GM23338 (cell line): ENCODE results near the gene CDH23. TPM values are rescaled to one million over a fixed set of nuclear protein-coding genes. Genes with fewer than 3 reads are reported as not detected.

Experiments used
- ATAC-seq: fragments of 200-7000 bp; cut with Tn5 transposase; 3 replicates; pipeline ENCODE4 v1.9.1; 2020
- DNase-seq: peaks from one replicate; pipeline ENCODE4 v3.0.0-alpha.2; 2015; ENCODE audit warnings: low spot score
- H2AFZ ChIP-seq: fragments of 200-600 bp; sonication (generic); 2 replicates; pipeline ENCODE4 v1.8.0; 2016; ENCODE audit warnings: antibody characterized with exemption, mild to moderate bottlenecking, moderate library complexity
- H3F3A ChIP-seq: fragments of 200-600 bp; sonication (generic); replicated peaks from 2 replicates; pipeline ENCODE4 v1.8.0; 2017; ENCODE audit warnings: antibody characterized with exemption, mixed run types, low read depth
- H3K27ac ChIP-seq: fragments of 200-600 bp; sonication (generic); 2 replicates; pipeline ENCODE4 v1.6.1; 2016; ENCODE audit warnings: low read depth
- H3K27me3 ChIP-seq: fragments of 200-600 bp; sonication (generic); 2 replicates; pipeline ENCODE4 v1.8.0; 2016; ENCODE audit warnings: mild to moderate bottlenecking, mixed run types, moderate library complexity; ENCODE audit not compliant: insufficient read depth
- H3K36me3 ChIP-seq: fragments of 200-600 bp; sonication (generic); 2 replicates; pipeline ENCODE4 v1.8.0; 2016; ENCODE audit warnings: mild to moderate bottlenecking; ENCODE audit not compliant: insufficient read depth
- H3K4me1 ChIP-seq: fragments of 200-600 bp; sonication (generic); 2 replicates; pipeline ENCODE4 v1.8.0; 2016; ENCODE audit warnings: mild to moderate bottlenecking, moderate library complexity; ENCODE audit not compliant: insufficient read depth
- H3K4me2 ChIP-seq: fragments of 200-600 bp; sonication (generic); 2 replicates; pipeline ENCODE4 v1.7.1; 2017; ENCODE audit warnings: mixed run types
- H3K4me3 ChIP-seq: fragments of 200-600 bp; sonication (generic); 2 replicates; pipeline ENCODE4 v1.6.1; 2016; ENCODE audit warnings: mixed run types
- H3K79me2 ChIP-seq: fragments of 200-600 bp; sonication (generic); replicated peaks from 2 replicates; pipeline ENCODE4 v1.8.0; 2017; ENCODE audit warnings: mild to moderate bottlenecking; ENCODE audit not compliant: insufficient read depth
- H3K9me2 ChIP-seq: fragments of 200-600 bp; sonication (generic); 2 replicates; pipeline ENCODE4 v1.8.0; 2017; ENCODE audit not compliant: insufficient read depth
- H4K20me1 ChIP-seq: fragments of 200-600 bp; sonication (generic); replicated peaks from 2 replicates; pipeline ENCODE4 v1.8.0; 2017; ENCODE audit warnings: mild to moderate bottlenecking; ENCODE audit not compliant: insufficient read depth
- H3K27ac Mint-ChIP-seq: 2 replicates; pipeline ENCODE4 v1.8.0; 2020; ENCODE audit warnings: inconsistent platforms, mild to moderate bottlenecking, moderate library complexity, mixed read lengths
- H3K27me3 Mint-ChIP-seq: 3 replicates; pipeline ENCODE4 v1.8.0; 2022; ENCODE audit warnings: low read depth, mild to moderate bottlenecking, moderate library complexity, mixed read lengths, inconsistent platforms; ENCODE audit not compliant: insufficient read depth, poor library complexity
- H3K36me3 Mint-ChIP-seq: 3 replicates; pipeline ENCODE4 v1.8.0; 2021; ENCODE audit warnings: low read depth, mild to moderate bottlenecking, inconsistent platforms, moderate library complexity, mixed read lengths
- H3K4me1 Mint-ChIP-seq: 3 replicates; pipeline ENCODE4 v1.8.0; 2020; ENCODE audit warnings: mild to moderate bottlenecking, inconsistent platforms, mixed read lengths
- H3K4me3 Mint-ChIP-seq: 3 replicates; pipeline ENCODE4 v1.8.0; 2021; ENCODE audit warnings: moderate library complexity, mild to moderate bottlenecking, inconsistent platforms, mixed read lengths
- H3K9me3 Mint-ChIP-seq: 3 replicates; pipeline ENCODE4 v1.8.0; 2020; ENCODE audit warnings: moderate library complexity, mild to moderate bottlenecking, inconsistent platforms, mixed read lengths
- CREB1 ChIP-seq: fragments of 250-450 bp; sonication (Bioruptor Pico); IDR thresholded peaks from 2 replicates; pipeline ENCODE4 v1.5.0; 2020; ENCODE audit warnings: low read depth, mild to moderate bottlenecking, moderate library complexity
- EZH2 ChIP-seq: fragments of 200-600 bp; sonication (generic); IDR thresholded peaks from one replicate; pipeline ENCODE4 v1.8.0; 2017; ENCODE audit warnings: antibody characterized with exemption, mild to moderate bottlenecking, low read depth; ENCODE audit not compliant: unreplicated experiment
- EZH2phosphoT487 ChIP-seq: fragments of 200-600 bp; sonication (generic); IDR thresholded peaks from one replicate; pipeline ENCODE4 v1.8.1; 2018; ENCODE audit warnings: antibody characterized with exemption; ENCODE audit not compliant: unreplicated experiment
- JUNB ChIP-seq: IDR thresholded peaks from one replicate; pipeline ENCODE4 v1.6.1; 2016; ENCODE audit warnings: antibody characterized with exemption; ENCODE audit not compliant: unreplicated experiment
- NANOG ChIP-seq: IDR thresholded peaks from 2 replicates; pipeline ENCODE4 v1.6.1; 2016; ENCODE audit warnings: antibody characterized with exemption, borderline replicate concordance
- POLR2AphosphoS5 ChIP-seq: IDR thresholded peaks from 2 replicates; pipeline ENCODE4 v1.6.1; 2016; ENCODE audit warnings: antibody characterized with exemption, low read depth
- ZNF114 ChIP-seq: fragments of 250-450 bp; sonication (Bioruptor Pico); IDR thresholded peaks from 2 replicates; pipeline ENCODE4 v1.5.0; 2020; ENCODE audit warnings: mild to moderate bottlenecking, moderate library complexity
- ZNF331 ChIP-seq: fragments of 250-450 bp; sonication (Bioruptor Pico); IDR thresholded peaks from 2 replicates; pipeline ENCODE4 v1.5.0; 2020; ENCODE audit warnings: low read depth, mild to moderate bottlenecking, moderate library complexity
- ZNF462 ChIP-seq: fragments of 250-450 bp; sonication (Bioruptor Pico); IDR thresholded peaks from 2 replicates; pipeline ENCODE4 v1.5.0; 2020; ENCODE audit warnings: mild to moderate bottlenecking, moderate library complexity
- polyA plus RNA-seq: library from polyadenylated mRNA; unstranded; fragments of >200 nt; fragmentation: Nextera tagmentation; extraction: Ambion mirVana; gene quantifications from 2 replicates; pipeline ENCODE4 v1.2.1, GENCODE V29; 2016
- total RNA-seq: library from RNA; depleted of rRNA; stranded (reverse); fragments of >200 nt; shearing (Covaris generic); gene quantifications from 2 replicates; pipeline ENCODE4 v1.2.3, GENCODE V29; 2014
- TF ChIP-seq, protein P1 (sequence below): IDR thresholded peaks from 2 replicates; pipeline ENCODE4 v1.6.1; 2016; ENCODE audit warnings: antibody characterized with exemption
- TF ChIP-seq, protein P2 (sequence below): IDR thresholded peaks from one replicate; pipeline ENCODE4 v1.6.1; 2018; ENCODE audit warnings: antibody characterized with exemption; ENCODE audit not compliant: unreplicated experiment
- TF ChIP-seq, protein P3 (sequence below), 2 experiments: fragments of 200-600 bp in 1 of 2; sonication (generic) in 1 of 2; conservative IDR thresholded peaks; 2 replicates each; pipeline versions ENCODE4 v1.5.1 to v1.6.1; 2016 to 2017; ENCODE audit warnings: antibody characterized with exemption in 2 of 2, low read depth in 2 of 2, mild to moderate bottlenecking in 2 of 2, moderate library complexity in 1 of 2

The CDH23 gene
- total and polyA plus RNA-seq, 2 experiments from 2014 or later: 0.95 to 4.3 TPM

DNA sequence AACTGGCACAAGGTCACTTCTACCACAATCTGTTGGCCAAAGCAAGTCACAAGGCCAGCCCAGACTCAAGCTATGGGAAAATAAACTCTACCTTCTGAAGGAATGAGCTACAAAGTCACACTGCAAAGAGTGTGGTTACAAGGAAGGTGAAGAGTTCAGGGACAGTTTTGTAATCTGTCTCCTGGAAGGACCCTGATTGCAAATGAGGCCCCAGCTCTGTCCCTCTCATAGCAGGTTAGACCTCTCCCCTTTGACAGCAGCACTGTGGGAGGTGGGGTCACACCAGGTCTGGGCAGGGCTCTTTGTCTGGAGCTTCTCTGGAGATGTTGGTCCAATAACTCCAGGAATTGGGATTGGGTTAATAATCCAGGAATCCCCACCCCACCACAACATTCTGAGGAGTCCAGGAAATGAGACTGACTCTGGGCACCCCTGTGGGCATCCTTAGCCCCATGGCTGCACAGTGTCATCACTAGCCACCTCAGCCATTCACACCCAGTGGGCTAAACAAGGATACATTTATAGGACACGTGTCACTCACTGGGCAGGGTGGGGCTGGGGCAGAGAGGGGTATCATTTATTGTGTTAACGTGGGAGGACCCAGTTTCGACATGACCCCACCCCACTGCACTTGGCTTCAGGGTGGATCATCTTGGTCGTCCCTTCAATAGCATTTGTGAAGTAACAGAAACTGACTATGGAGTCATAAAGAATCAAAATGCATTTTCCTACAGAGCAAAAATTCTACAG is 346.5 kb downstream of the CDH23 start:
- no peak overlapping the region for H3K4me3 Mint-ChIP-seq
- H3K36me3 ChIP-seq: no peaks in the 10 kb centered on the region
- H3K4me2 ChIP-seq: no peak overlapping the region
- no peak overlapping the region for H3K27ac Mint-ChIP-seq
- peaks cover 19% of the 10 kb centered on the region for H3K4me1 Mint-ChIP-seq
- H3K4me3 ChIP-seq: no peak overlapping the region
- no peak for TF ChIP-seq POLR2AphosphoS5
- TF ChIP-seq CREB1 (CRISPR knock-in tag): no peak
- TF ChIP-seq NANOG: no peak
- no peak for TF ChIP-seq JUNB
- TF ChIP-seq ZNF114 (CRISPR knock-in tag): no peak
- TF ChIP-seq, protein P1, sequence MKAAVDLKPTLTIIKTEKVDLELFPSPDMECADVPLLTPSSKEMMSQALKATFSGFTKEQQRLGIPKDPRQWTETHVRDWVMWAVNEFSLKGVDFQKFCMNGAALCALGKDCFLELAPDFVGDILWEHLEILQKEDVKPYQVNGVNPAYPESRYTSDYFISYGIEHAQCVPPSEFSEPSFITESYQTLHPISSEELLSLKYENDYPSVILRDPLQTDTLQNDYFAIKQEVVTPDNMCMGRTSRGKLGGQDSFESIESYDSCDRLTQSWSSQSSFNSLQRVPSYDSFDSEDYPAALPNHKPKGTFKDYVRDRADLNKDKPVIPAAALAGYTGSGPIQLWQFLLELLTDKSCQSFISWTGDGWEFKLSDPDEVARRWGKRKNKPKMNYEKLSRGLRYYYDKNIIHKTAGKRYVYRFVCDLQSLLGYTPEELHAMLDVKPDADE: no peak
- no peak for TF ChIP-seq ZNF331
- TF ChIP-seq ZNF462: no peak
- no peak for TF ChIP-seq EZH2phosphoT487
- TF ChIP-seq, protein P2, sequence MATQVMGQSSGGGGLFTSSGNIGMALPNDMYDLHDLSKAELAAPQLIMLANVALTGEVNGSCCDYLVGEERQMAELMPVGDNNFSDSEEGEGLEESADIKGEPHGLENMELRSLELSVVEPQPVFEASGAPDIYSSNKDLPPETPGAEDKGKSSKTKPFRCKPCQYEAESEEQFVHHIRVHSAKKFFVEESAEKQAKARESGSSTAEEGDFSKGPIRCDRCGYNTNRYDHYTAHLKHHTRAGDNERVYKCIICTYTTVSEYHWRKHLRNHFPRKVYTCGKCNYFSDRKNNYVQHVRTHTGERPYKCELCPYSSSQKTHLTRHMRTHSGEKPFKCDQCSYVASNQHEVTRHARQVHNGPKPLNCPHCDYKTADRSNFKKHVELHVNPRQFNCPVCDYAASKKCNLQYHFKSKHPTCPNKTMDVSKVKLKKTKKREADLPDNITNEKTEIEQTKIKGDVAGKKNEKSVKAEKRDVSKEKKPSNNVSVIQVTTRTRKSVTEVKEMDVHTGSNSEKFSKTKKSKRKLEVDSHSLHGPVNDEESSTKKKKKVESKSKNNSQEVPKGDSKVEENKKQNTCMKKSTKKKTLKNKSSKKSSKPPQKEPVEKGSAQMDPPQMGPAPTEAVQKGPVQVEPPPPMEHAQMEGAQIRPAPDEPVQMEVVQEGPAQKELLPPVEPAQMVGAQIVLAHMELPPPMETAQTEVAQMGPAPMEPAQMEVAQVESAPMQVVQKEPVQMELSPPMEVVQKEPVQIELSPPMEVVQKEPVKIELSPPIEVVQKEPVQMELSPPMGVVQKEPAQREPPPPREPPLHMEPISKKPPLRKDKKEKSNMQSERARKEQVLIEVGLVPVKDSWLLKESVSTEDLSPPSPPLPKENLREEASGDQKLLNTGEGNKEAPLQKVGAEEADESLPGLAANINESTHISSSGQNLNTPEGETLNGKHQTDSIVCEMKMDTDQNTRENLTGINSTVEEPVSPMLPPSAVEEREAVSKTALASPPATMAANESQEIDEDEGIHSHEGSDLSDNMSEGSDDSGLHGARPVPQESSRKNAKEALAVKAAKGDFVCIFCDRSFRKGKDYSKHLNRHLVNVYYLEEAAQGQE: no peak
- no peak for TF ChIP-seq EZH2
- TF ChIP-seq, protein P3, sequence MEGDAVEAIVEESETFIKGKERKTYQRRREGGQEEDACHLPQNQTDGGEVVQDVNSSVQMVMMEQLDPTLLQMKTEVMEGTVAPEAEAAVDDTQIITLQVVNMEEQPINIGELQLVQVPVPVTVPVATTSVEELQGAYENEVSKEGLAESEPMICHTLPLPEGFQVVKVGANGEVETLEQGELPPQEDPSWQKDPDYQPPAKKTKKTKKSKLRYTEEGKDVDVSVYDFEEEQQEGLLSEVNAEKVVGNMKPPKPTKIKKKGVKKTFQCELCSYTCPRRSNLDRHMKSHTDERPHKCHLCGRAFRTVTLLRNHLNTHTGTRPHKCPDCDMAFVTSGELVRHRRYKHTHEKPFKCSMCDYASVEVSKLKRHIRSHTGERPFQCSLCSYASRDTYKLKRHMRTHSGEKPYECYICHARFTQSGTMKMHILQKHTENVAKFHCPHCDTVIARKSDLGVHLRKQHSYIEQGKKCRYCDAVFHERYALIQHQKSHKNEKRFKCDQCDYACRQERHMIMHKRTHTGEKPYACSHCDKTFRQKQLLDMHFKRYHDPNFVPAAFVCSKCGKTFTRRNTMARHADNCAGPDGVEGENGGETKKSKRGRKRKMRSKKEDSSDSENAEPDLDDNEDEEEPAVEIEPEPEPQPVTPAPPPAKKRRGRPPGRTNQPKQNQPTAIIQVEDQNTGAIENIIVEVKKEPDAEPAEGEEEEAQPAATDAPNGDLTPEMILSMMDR (conservative IDR thresholded peaks at IDR 0.05; ENCODE audit: low read depth in 2 of 2): no peak
- ATAC-seq: no peak
- no peak for DNase-seq
- peaks cover 8% of the 10 kb centered on the region for H3K27me3 Mint-ChIP-seq
- no peaks in the 10 kb centered on the region for H3K27me3 ChIP-seq
- no peaks in the 10 kb centered on the region for H3K9me3 Mint-ChIP-seq
- no peak overlapping the region for H2AFZ ChIP-seq
- no peaks in the 10 kb centered on the region for H4K20me1 ChIP-seq
- H3K79me2 ChIP-seq: no peaks in the 10 kb centered on the region
- H3K9me2 ChIP-seq: no peaks in the 10 kb centered on the region
- H3K27ac ChIP-seq: no peak overlapping the region
- no peaks in the 10 kb centered on the region for H3F3A ChIP-seq
- 0 out of 2 replicates have a peak, but pooled peaks cover 4% of the 10 kb centered on the region for H3K4me1 ChIP-seq
- no peaks in the 10 kb centered on the region; the same call in 2 of the 3 replicates for H3K36me3 Mint-ChIP-seq
